Lower lobe of right lung (tissue), 2 donors: ENCODE data around the gene CHST8. TPM values are rescaled to one million over a fixed set of nuclear protein-coding genes. Genes with fewer than 3 reads are reported as not detected.

Experiments
- ATAC-seq, 2 donors: fragments of 200-7000 bp; cut with Tn5 transposase; one replicate each; pipeline ENCODE4 v1.9.1; 2020 to 2022; ENCODE audit warnings: mild to moderate bottlenecking in 2 of 2, moderate library complexity in 2 of 2
- DNase-seq: peaks from one replicate; pipeline ENCODE4 v3.0.0-alpha.2; 2020
- H3K27ac ChIP-seq: fragments of 200-600 bp; one replicate; pipeline ENCODE4 v1.8.0; 2022
- H3K27me3 ChIP-seq: fragments of 200-600 bp; one replicate; pipeline ENCODE4 v1.8.0; 2022; ENCODE audit warnings: low read depth
- H3K36me3 ChIP-seq: fragments of 200-600 bp; one replicate; pipeline ENCODE4 v1.8.0; 2022; ENCODE audit warnings: mild to moderate bottlenecking
- H3K4me1 ChIP-seq: fragments of 200-600 bp; one replicate; pipeline ENCODE4 v1.8.0; 2022
- H3K4me3 ChIP-seq: fragments of 200-600 bp; one replicate; pipeline ENCODE4 v1.8.0; 2022; ENCODE audit warnings: mild to moderate bottlenecking
- H3K9me3 ChIP-seq: fragments of 200-600 bp; one replicate; pipeline ENCODE4 v1.8.0; 2022
- CTCF ChIP-seq: fragments of 200-600 bp; IDR thresholded peaks from one replicate; pipeline ENCODE4 v1.8.0; 2022; ENCODE audit warnings: antibody characterized with exemption, mild to moderate bottlenecking
- intact Hi-C: fragments of 100-400 bp; cut with DNase I; formaldehyde crosslinking; loops from one replicate; pipeline ENCODE4 v1.11.0; 2022
- total RNA-seq: library from RNA; stranded (reverse); fragmentation: NEBNext Ultra II Directional; extraction: Animal tissue kit (Norgen Biotek cat#: 25700); gene quantifications from one replicate; pipeline ENCODE4 v1.2.1, GENCODE V29; 2021
- donor health status: DM: no; HTN: yes; CAD: no; lungs with severe emphysema.

Gene CHST8
- total RNA-seq, 1 donor from 2014 or later: not detected

DNA sequence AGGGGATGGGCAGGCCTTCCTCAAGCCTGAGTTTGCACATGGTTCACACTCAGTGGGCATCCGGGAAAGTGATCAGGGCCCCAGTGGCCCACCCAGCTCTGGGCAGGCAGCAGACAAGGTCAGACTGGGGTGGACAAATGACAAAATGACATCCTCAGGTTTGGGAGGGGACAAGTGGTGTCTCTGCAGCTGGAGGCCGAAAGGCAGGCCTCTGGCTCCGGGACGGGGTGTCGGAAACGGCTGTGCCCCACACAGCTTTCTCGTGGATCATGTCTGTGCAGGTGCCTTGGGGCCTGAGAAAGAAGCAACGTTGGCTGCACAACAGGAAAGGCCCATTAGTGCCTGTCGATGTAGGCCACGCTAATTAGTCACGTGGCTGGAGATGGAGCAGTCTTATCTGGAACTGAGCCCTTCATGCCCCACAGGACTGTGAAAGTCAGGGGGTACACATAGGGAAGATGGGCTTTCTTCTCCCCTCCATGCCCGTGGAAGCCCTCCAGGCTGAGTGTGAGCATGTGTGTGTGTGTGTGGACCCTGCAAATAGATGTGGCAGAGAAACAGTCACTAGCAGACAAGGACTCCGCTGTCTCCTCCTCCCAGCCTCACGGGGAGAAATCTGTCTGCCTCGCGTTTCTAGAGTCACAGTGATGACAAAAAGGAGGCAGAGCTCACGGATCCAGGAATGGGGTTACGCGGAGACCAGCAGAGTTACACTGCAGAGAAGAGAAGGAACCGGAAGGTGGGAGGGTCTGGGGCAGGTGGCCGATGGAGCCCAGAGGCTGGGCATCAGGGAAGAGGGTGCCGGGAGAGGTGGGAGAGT is 44.2 kb downstream of the CHST8 start:
- H3K4me1 ChIP-seq: no peaks in the 10 kb centered on the region
- H3K27ac ChIP-seq: no peak overlapping the region
- ATAC-seq (no peak), DNase-seq (no peak)
- no peaks in the 10 kb centered on the region for H3K36me3 ChIP-seq
- intact Hi-C loops: no loop called here
- H3K4me3 ChIP-seq: no peak overlapping the region
- TF ChIP-seq CTCF: no peak
- no peaks in the 10 kb centered on the region for H3K27me3 ChIP-seq
- H3K9me3 ChIP-seq: no peaks in the 10 kb centered on the region

GRCh38 chr19:33667141-33667650 is 45.4 kb downstream of the CHST8 start:
- Histone ChIP-seq H3K27me3 (no peaks in the 10 kb centered on the region), H3K27ac (no peak overlapping the region), H3K4me3 (no peak overlapping the region), H3K36me3 (no peaks in the 10 kb centered on the region), H3K9me3 (no peaks in the 10 kb centered on the region), H3K4me1 (no peaks in the 10 kb centered on the region)
- DNase-seq (no peak), ATAC-seq (no peak)
- TF ChIP-seq CTCF: no peak
- intact Hi-C loops: no loop called here

DNA sequence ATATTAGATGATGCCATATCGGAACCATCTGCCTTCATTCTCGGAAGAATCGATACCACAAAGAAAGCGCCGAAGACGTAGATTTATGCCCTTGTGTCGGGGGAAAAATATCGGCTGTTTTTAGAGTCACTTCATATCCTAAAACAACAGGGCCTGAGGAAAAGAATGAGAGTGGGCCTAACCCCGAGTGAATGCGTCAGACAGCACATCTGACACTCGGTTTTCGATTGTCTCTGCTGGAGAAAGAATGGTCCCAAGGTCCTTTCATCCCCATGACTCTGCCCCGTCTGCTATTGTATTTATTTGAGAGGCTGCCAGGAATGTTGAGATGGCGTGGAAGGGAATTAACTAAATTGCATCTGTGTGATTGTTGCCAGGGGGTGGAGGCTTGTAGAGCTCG is 46.1 kb downstream of the CHST8 start:
- DNase-seq: no peak
- ATAC-seq: no peak
- no peaks in the 10 kb centered on the region for H3K9me3 ChIP-seq
- H3K4me1 ChIP-seq: no peaks in the 10 kb centered on the region
- intact Hi-C loops: no loop called here
- no peak overlapping the region for H3K27ac ChIP-seq
- no peak overlapping the region for H3K4me3 ChIP-seq
- no peaks in the 10 kb centered on the region for H3K27me3 ChIP-seq
- H3K36me3 ChIP-seq: no peaks in the 10 kb centered on the region
- TF ChIP-seq CTCF: no peak

DNA sequence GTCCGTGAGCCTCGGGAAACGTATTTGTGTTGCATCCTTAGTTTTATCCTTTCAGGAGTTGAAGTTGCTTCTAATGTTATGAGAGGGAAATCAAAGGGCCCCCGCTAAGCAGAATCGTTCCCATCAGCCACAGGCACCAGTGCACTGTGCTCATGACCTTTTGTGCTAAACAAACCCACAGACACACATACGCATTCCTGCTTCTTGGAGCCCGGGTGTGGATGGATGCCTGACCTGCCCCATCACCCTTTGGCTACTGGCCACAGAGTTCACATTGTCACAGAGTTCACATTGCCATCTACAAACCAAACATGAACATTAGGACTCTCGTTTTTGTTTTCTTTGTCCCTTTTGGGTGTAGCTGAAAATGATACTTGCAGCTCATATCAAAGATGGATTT is 47.2 kb downstream of the CHST8 start:
- intact Hi-C loops: no loop called here
- Histone ChIP-seq H3K27ac (no peak overlapping the region), H3K4me3 (no peak overlapping the region), H3K9me3 (no peaks in the 10 kb centered on the region), H3K4me1 (no peaks in the 10 kb centered on the region), H3K27me3 (no peaks in the 10 kb centered on the region), H3K36me3 (no peaks in the 10 kb centered on the region)
- DNase-seq (no peak), ATAC-seq (no peak)
- TF ChIP-seq CTCF: no peak

- ATAC-seq (no peak), DNase-seq (no peak)
- H3K27ac ChIP-seq: no peak overlapping the region
- TF ChIP-seq CTCF: no peak
- no peaks in the 10 kb centered on the region for H3K27me3 ChIP-seq
- intact Hi-C loops: no loop called here
- no peak overlapping the region for H3K4me3 ChIP-seq
- H3K36me3 ChIP-seq: no peaks in the 10 kb centered on the region
- H3K4me1 ChIP-seq: no peaks in the 10 kb centered on the region
- H3K9me3 ChIP-seq: no peaks in the 10 kb centered on the region
Observed at GRCh38 chr19:33669376-33669775, 47.6 kb downstream of the CHST8 start.
